Caco-2 (cell line): ENCODE measurements around the gene EHBP1. TPM values are rescaled to one million over a fixed set of nuclear protein-coding genes. Genes with fewer than 3 reads are reported as not detected.

Experiments
- BruUV-seq: library from RNA; stranded (reverse); fragments of 400-500 nt; replicated peaks from 2 replicates; lab custom pipeline; 2021; lab: Mats Ljungman, UMichigan
- CTCF ChIA-PET: fragments of 300-600 bp; sonication (Branson Sonifier 250); formaldehyde crosslinking; loops from one replicate; lab custom pipeline; 2022; ENCODE audit warnings: antibody characterized with exemption; lab: Charles Lee
- POLR2A ChIA-PET: fragments of 300-600 bp; sonication (Branson Sonifier 250); formaldehyde crosslinking; loops from one replicate; lab custom pipeline; 2022; ENCODE audit warnings: antibody characterized with exemption; lab: Charles Lee
- DNase-seq, 2 experiments: peaks; one replicate each; pipeline versions ENCODE4 v3.0.0 to v3.0.0-alpha.2; 2020 to 2022
- H3K27me3 ChIP-seq: replicated peaks from 2 replicates; pipeline ENCODE4 v1.6.0; 2011; ENCODE audit warnings: low read length; ENCODE audit not compliant: control insufficient read depth, insufficient read depth
- H3K36me3 ChIP-seq: 2 replicates; pipeline ENCODE4 v1.5.1; 2011; ENCODE audit warnings: low read length; ENCODE audit not compliant: control insufficient read depth, insufficient read depth
- H3K4me1 ChIP-seq: fragments of 250-450 bp; sonication (Bioruptor Pico); 2 replicates; pipeline ENCODE4 v1.5.1; 2020; ENCODE audit warnings: mild to moderate bottlenecking
- H3K4me3 ChIP-seq: 2 replicates; pipeline ENCODE4 v1.5.1; 2011; ENCODE audit warnings: low read depth, mild to moderate bottlenecking, control low read depth, low read length
- H3K9me3 ChIP-seq: fragments of 250-450 bp; sonication (Bioruptor Pico); 2 replicates; pipeline ENCODE4 v1.5.1; 2020; ENCODE audit warnings: mild to moderate bottlenecking, moderate library complexity
- H3K27ac Mint-ChIP-seq: one replicate; pipeline ENCODE4 v1.8.0; 2022; ENCODE audit warnings: mixed read lengths; ENCODE audit not compliant: unreplicated experiment
- H3K27me3 Mint-ChIP-seq: one replicate; pipeline ENCODE4 v1.8.0; 2022; ENCODE audit warnings: mixed read lengths; ENCODE audit not compliant: insufficient read depth, unreplicated experiment
- H3K36me3 Mint-ChIP-seq: one replicate; pipeline ENCODE4 v1.8.0; 2022; ENCODE audit warnings: mild to moderate bottlenecking, mixed read lengths; ENCODE audit not compliant: insufficient read depth, unreplicated experiment
- H3K4me1 Mint-ChIP-seq: one replicate; pipeline ENCODE4 v1.8.0; 2022; ENCODE audit warnings: low read depth, mixed read lengths; ENCODE audit not compliant: unreplicated experiment
- H3K4me3 Mint-ChIP-seq: one replicate; pipeline ENCODE4 v1.8.0; 2022; ENCODE audit warnings: mild to moderate bottlenecking, moderate library complexity, mixed read lengths; ENCODE audit not compliant: unreplicated experiment
- H3K9me3 Mint-ChIP-seq: one replicate; pipeline ENCODE4 v1.8.0; 2022; ENCODE audit warnings: mixed read lengths; ENCODE audit not compliant: unreplicated experiment
- intact Hi-C: fragments of 100-400 bp; cut with micrococcal nuclease; formaldehyde crosslinking; loops from one replicate; pipeline ENCODE4 v1.10.0; 2022; ENCODE audit not compliant: unreplicated experiment
- total RNA-seq: library from RNA; stranded (reverse); gene quantifications from 2 replicates; pipeline ENCODE4 v1.2.3, GENCODE V29; 2022
- TF ChIP-seq, protein P1 (sequence below), 2 experiments: fragments of 200-600 bp in 1 of 2; IDR thresholded peaks; 1 replicate in 1 of 2; 2 replicates in 1 of 2; pipeline versions ENCODE4 v1.5.1 to v1.8.0; 2011 to 2022; ENCODE audit warnings: antibody characterized with exemption in 1 of 2, control low read depth in 1 of 2, inconsistent platforms in 1 of 2, low read depth in 1 of 2, low read length in 1 of 2, mild to moderate bottlenecking in 1 of 2, moderate library complexity in 1 of 2; ENCODE audit not compliant: insufficient read depth in 1 of 2, severe bottlenecking in 1 of 2, unreplicated experiment in 1 of 2

Gene EHBP1
- total RNA-seq, 1 experiment from 2014 or later, result 120 TPM

DNA sequence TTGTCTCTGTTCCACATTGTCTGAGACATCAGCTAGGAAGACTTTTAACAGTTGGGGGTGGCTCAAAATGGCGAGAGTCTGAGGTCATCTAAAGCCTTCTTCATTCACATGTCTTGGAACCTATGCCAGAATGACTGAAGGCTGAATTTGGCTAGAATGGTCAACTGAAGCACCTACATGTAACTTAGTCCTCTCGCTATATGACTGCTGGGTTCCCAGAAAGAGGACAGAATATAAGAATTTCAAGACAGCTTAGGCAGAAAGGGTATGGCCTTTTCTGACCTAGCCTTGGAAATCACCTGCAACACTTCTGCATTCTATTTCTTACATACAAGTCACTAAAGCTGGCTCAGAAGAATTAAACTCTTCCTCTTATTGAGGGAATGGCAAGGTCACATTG, 269.5 kb downstream of the EHBP1 start:
- POLR2A ChIA-PET, result no interaction called here
- Histone ChIP-seq H3K36me3 (peaks cover 3% of the 10 kb centered on the region; the same call in 1 of the 2 replicates), H3K27me3 (no peaks in the 10 kb centered on the region), H3K4me1 (peaks cover 6% of the 10 kb centered on the region; the same call in 1 of the 2 replicates), H3K4me3 (no peak overlapping the region), H3K9me3 (no peaks in the 10 kb centered on the region)
- no peak for DNase-seq
- peaks cover 15% of the 10 kb centered on the region for H3K36me3 Mint-ChIP-seq
- H3K4me1 Mint-ChIP-seq, result no peaks in the 10 kb centered on the region
- no peak overlapping the region for H3K27ac Mint-ChIP-seq
- H3K9me3 Mint-ChIP-seq, result no peaks in the 10 kb centered on the region
- no peaks in the 10 kb centered on the region for H3K27me3 Mint-ChIP-seq
- BruUV-seq, result no TSS peak
- intact Hi-C loops, result no loop called here
- CTCF ChIA-PET, result no interaction called here
- H3K4me3 Mint-ChIP-seq, result no peak overlapping the region
- TF ChIP-seq, protein P1, sequence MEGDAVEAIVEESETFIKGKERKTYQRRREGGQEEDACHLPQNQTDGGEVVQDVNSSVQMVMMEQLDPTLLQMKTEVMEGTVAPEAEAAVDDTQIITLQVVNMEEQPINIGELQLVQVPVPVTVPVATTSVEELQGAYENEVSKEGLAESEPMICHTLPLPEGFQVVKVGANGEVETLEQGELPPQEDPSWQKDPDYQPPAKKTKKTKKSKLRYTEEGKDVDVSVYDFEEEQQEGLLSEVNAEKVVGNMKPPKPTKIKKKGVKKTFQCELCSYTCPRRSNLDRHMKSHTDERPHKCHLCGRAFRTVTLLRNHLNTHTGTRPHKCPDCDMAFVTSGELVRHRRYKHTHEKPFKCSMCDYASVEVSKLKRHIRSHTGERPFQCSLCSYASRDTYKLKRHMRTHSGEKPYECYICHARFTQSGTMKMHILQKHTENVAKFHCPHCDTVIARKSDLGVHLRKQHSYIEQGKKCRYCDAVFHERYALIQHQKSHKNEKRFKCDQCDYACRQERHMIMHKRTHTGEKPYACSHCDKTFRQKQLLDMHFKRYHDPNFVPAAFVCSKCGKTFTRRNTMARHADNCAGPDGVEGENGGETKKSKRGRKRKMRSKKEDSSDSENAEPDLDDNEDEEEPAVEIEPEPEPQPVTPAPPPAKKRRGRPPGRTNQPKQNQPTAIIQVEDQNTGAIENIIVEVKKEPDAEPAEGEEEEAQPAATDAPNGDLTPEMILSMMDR (IDR thresholded peaks at IDR 0.05; ENCODE audit: insufficient read depth in 1 of 2, low read depth in 1 of 2, low read length in 1 of 2, severe bottlenecking in 1 of 2, unreplicated experiment in 1 of 2), result no peak

DNA sequence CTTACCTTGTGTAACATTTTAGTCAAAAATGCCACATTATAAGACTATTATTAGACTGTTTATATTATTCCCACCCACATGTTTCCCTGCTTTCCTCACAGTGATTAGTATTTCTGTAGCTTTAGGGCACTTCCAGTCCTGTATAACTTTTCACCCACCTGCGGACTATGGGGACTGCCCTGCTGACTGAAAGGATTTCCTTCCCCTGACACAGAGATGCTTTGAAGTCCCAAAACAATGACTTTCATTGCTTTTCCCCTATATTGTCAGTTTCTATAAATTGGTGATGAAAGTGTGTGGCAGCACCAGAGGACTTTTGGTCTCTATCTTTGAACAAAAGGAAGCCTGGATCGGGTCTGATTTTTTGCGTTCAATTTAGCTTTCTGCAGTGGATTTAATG, 286.1 kb downstream of the EHBP1 start:
- H3K36me3 Mint-ChIP-seq, result peaks cover 5% of the 10 kb centered on the region
- no peak overlapping the region for H3K27ac Mint-ChIP-seq
- no peak for DNase-seq
- BruUV-seq, result no TSS peak
- H3K27me3 Mint-ChIP-seq, result no peaks in the 10 kb centered on the region
- CTCF ChIA-PET, result no interaction called here
- H3K36me3 ChIP-seq, result peaks cover under 1% of the 10 kb centered on the region
- TF ChIP-seq, protein P1 (IDR thresholded peaks at IDR 0.05; ENCODE audit: insufficient read depth in 1 of 2, low read depth in 1 of 2, low read length in 1 of 2, severe bottlenecking in 1 of 2, unreplicated experiment in 1 of 2), result no peak
- no peaks in the 10 kb centered on the region for H3K9me3 ChIP-seq
- H3K9me3 Mint-ChIP-seq, result no peaks in the 10 kb centered on the region
- POLR2A ChIA-PET, result interaction anchor here (0.5 kb wide), 1 partner anchor 13 kb away, joined by 3 read pairs; no protein-coding TSS in a partner anchor
- H3K4me3 Mint-ChIP-seq, result no peak overlapping the region
- no peaks in the 10 kb centered on the region for H3K27me3 ChIP-seq
- intact Hi-C loops, result no loop called here
- no peaks in the 10 kb centered on the region for H3K4me1 Mint-ChIP-seq
- no peak overlapping the region for H3K4me3 ChIP-seq
- H3K4me1 ChIP-seq, result no peaks in the 10 kb centered on the region

DNA sequence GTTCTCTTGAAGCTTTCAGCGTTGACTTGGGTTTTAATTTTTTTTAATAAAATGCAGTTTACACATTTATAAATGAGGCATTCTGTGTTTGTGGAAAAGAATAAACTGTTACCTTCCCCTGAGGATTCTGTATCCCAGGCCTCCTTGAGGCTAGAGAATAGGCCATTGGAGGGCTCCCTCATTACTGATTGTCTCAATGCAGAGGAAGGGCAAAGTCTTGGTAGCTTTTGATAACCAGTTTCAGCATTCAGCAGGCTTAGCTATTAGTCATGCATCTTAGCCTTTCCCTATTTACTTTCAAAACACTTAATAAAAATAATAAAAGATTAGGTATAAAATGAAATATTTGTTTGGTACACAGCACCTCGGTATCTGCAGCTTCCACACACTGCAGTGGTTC, 287.0 kb downstream of the EHBP1 start:
- no peak overlapping the region for H3K27ac Mint-ChIP-seq
- no peak for DNase-seq
- H3K4me3 Mint-ChIP-seq, result no peak overlapping the region
- peaks cover 2% of the 10 kb centered on the region for H3K36me3 ChIP-seq
- no peaks in the 10 kb centered on the region for H3K4me1 Mint-ChIP-seq
- no peaks in the 10 kb centered on the region for H3K27me3 ChIP-seq
- peaks cover 12% of the 10 kb centered on the region for H3K36me3 Mint-ChIP-seq
- ChIA-PET CTCF (no interaction called here), POLR2A (no interaction called here)
- no peaks in the 10 kb centered on the region for H3K9me3 Mint-ChIP-seq
- no peaks in the 10 kb centered on the region for H3K27me3 Mint-ChIP-seq
- H3K4me3 ChIP-seq, result no peak overlapping the region
- no TSS peak for BruUV-seq
- no peaks in the 10 kb centered on the region for H3K4me1 ChIP-seq
- H3K9me3 ChIP-seq, result no peaks in the 10 kb centered on the region
- TF ChIP-seq, protein P1 (IDR thresholded peaks at IDR 0.05; ENCODE audit: insufficient read depth in 1 of 2, low read depth in 1 of 2, low read length in 1 of 2, severe bottlenecking in 1 of 2, unreplicated experiment in 1 of 2), result no peak
- intact Hi-C loops, result no loop called here
